MM.1S (cell line): Measurements from ENCODE around the gene ANO10.

Experiments
- DNase-seq: peaks from one replicate; pipeline ENCODE4 v3.0.0-alpha.2; 2015
- H2AFZ ChIP-seq: fragments of 300-600 bp; sonication (generic); 2 replicates; pipeline ENCODE4 v1.6.0; 2016; ENCODE audit warnings: antibody characterized with exemption, low read length
- H3F3A ChIP-seq: fragments of 300-600 bp; sonication (generic); 2 replicates; pipeline ENCODE4 v1.6.1; 2016; ENCODE audit warnings: mild to moderate bottlenecking, antibody characterized with exemption, low read length, moderate library complexity, mixed read lengths; ENCODE audit not compliant: insufficient read depth
- H3K27ac ChIP-seq: fragments of 300-600 bp; sonication (generic); 2 replicates; pipeline ENCODE4 v1.5.1; 2016; ENCODE audit warnings: mild to moderate bottlenecking, low read length
- H3K27me3 ChIP-seq: fragments of 300-600 bp; sonication (generic); replicated peaks from 2 replicates; pipeline ENCODE4 v1.6.0; 2016; ENCODE audit warnings: low read length; ENCODE audit not compliant: insufficient read depth
- H3K36me3 ChIP-seq: fragments of 300-600 bp; sonication (generic); replicated peaks from 2 replicates; pipeline ENCODE4 v1.6.1; 2016; ENCODE audit warnings: mild to moderate bottlenecking, low read length, mixed read lengths; ENCODE audit not compliant: insufficient read depth
- H3K4me1 ChIP-seq: fragments of 300-600 bp; sonication (generic); 2 replicates; pipeline ENCODE4 v1.6.1; 2016; ENCODE audit warnings: low read length, mixed read lengths
- H3K4me2 ChIP-seq: fragments of 300-600 bp; sonication (generic); 2 replicates; pipeline ENCODE4 v1.6.0; 2016; ENCODE audit warnings: low read depth, low read length
- H3K4me3 ChIP-seq: fragments of 300-600 bp; sonication (generic); 2 replicates; pipeline ENCODE4 v1.5.1; 2016; ENCODE audit warnings: low read length, mixed read lengths
- H3K79me2 ChIP-seq: fragments of 300-600 bp; sonication (generic); 2 replicates; pipeline ENCODE4 v1.6.1; 2016; ENCODE audit warnings: mixed run types, low read length, mixed read lengths
- H3K9ac ChIP-seq: fragments of 300-600 bp; sonication (generic); 2 replicates; pipeline ENCODE4 v1.6.1; 2016; ENCODE audit warnings: low read length, mixed read lengths
- H3K9me2 ChIP-seq: fragments of 300-600 bp; sonication (generic); replicated peaks from 2 replicates; pipeline ENCODE4 v1.6.1; 2016; ENCODE audit warnings: mild to moderate bottlenecking, low read length, mixed read lengths; ENCODE audit not compliant: insufficient read depth
- H3K9me3 ChIP-seq: fragments of 300-600 bp; sonication (generic); replicated peaks from 2 replicates; pipeline ENCODE4 v1.6.1; 2016; ENCODE audit warnings: mild to moderate bottlenecking, low read length, mixed read lengths; ENCODE audit not compliant: insufficient read depth
- H4K20me1 ChIP-seq: fragments of 300-600 bp; sonication (generic); 2 replicates; pipeline ENCODE4 v1.6.1; 2016; ENCODE audit warnings: mild to moderate bottlenecking, low read length, moderate library complexity, mixed read lengths; ENCODE audit not compliant: insufficient read depth
- EZH2 ChIP-seq: fragments of 300-600 bp; sonication (generic); optimal IDR thresholded peaks from 2 replicates; pipeline ENCODE3; 2017; ENCODE audit warnings: low read depth, mild to moderate bottlenecking, antibody characterized with exemption, low read length, mixed read lengths
- EZH2phosphoT487 ChIP-seq: fragments of 300-600 bp; sonication (generic); IDR thresholded peaks from 2 replicates; pipeline ENCODE4 v1.6.1; 2018; ENCODE audit warnings: antibody characterized with exemption, low read length
- TF ChIP-seq, protein P1 (sequence below): fragments of 300-600 bp; sonication (generic); IDR thresholded peaks from 2 replicates; pipeline ENCODE4 v1.5.1; 2016; ENCODE audit warnings: antibody characterized with exemption, low read length, mixed read lengths

The ANO10 gene

DNA sequence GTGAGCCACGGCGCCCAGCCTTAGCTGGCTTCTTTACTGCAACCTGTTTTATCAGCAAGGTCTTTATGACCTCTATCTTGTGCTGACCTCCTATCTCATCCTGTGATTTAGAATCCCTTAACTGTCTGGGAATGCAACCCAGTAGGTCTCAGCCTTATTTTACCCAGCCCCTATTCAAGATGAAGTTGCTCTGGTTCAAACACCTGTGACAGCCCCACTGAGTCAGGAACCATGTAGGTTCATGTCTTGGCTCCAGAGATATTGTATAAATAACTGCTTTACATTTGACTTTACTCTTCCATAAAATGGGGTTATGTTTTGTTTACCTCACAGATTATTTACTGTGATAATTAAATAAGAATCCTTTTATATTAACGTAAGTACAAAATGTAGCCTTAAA lies 27.1 kb upstream of the ANO10 start:
- no peak for DNase-seq
- no peaks in the 10 kb centered on the region for H3K9me3 ChIP-seq
- H3K9ac ChIP-seq = no peak overlapping the region
- TF ChIP-seq EZH2phosphoT487 (no peak), EZH2 (no peak)
- TF ChIP-seq, protein P1, sequence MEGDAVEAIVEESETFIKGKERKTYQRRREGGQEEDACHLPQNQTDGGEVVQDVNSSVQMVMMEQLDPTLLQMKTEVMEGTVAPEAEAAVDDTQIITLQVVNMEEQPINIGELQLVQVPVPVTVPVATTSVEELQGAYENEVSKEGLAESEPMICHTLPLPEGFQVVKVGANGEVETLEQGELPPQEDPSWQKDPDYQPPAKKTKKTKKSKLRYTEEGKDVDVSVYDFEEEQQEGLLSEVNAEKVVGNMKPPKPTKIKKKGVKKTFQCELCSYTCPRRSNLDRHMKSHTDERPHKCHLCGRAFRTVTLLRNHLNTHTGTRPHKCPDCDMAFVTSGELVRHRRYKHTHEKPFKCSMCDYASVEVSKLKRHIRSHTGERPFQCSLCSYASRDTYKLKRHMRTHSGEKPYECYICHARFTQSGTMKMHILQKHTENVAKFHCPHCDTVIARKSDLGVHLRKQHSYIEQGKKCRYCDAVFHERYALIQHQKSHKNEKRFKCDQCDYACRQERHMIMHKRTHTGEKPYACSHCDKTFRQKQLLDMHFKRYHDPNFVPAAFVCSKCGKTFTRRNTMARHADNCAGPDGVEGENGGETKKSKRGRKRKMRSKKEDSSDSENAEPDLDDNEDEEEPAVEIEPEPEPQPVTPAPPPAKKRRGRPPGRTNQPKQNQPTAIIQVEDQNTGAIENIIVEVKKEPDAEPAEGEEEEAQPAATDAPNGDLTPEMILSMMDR = no peak
- H3K36me3 ChIP-seq = no peaks in the 10 kb centered on the region
- H3K4me3 ChIP-seq = no peak overlapping the region
- H3K4me1 ChIP-seq = no peaks in the 10 kb centered on the region
- H3K27ac ChIP-seq = no peak overlapping the region
- no peaks in the 10 kb centered on the region for H3K27me3 ChIP-seq
- H2AFZ ChIP-seq = no peak overlapping the region
- H3K9me2 ChIP-seq = no peaks in the 10 kb centered on the region
- H3K79me2 ChIP-seq = no peaks in the 10 kb centered on the region
- H3K4me2 ChIP-seq = no peak overlapping the region
- no peaks in the 10 kb centered on the region for H4K20me1 ChIP-seq
- H3F3A ChIP-seq = no peaks in the 10 kb centered on the region

DNA sequence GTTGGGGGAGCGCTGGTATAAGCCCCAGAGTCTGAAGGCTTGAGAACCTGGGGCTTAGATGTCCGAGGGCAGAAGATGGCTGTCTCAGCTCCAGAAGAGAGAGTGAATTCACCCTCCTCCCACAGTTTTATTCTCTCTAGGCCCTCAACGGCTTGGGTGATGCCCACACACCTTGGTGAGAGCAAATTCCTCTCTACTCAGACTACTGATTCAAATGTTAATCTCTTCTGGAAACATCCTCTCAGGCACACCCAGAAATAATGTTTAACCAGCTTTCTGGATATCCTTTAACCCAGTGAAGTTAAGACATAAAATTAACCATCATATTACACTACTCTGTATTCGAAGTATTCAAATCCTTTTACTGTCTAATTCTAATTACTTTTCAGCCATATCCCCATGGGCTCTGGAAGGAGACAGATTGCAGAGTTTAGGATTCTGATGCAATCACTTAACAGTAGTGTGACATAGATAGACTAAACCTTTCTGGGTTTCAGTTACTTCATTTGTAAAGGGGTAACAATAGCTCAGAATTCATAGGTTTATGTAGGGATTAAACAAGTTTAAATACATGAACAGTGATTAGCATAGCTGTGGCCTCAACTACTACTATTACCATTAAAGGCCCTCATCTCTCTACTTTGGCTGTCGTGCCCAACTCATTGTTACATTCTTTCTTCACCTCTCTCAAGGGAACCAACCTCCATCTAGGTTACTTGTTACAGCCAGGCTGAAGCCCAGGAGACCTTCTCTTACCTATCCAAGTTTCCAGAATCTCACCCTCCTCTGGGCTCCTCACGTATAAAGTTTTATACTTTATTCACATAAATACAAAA lies 25.7 kb upstream of the ANO10 start:
- no peaks in the 10 kb centered on the region for H3F3A ChIP-seq
- no peaks in the 10 kb centered on the region for H3K27me3 ChIP-seq
- no peaks in the 10 kb centered on the region for H3K4me1 ChIP-seq
- no peaks in the 10 kb centered on the region for H3K79me2 ChIP-seq
- no peak overlapping the region for H3K9ac ChIP-seq
- H3K36me3 ChIP-seq = no peaks in the 10 kb centered on the region
- no peak overlapping the region for H2AFZ ChIP-seq
- H3K9me2 ChIP-seq = no peaks in the 10 kb centered on the region
- no peak overlapping the region for H3K4me3 ChIP-seq
- TF ChIP-seq, protein P1 = no peak
- TF ChIP-seq EZH2phosphoT487 (no peak), EZH2 (no peak)
- H3K4me2 ChIP-seq = no peak overlapping the region
- no peaks in the 10 kb centered on the region for H4K20me1 ChIP-seq
- DNase-seq = no peak
- H3K9me3 ChIP-seq = no peaks in the 10 kb centered on the region
- no peak overlapping the region for H3K27ac ChIP-seq

DNA sequence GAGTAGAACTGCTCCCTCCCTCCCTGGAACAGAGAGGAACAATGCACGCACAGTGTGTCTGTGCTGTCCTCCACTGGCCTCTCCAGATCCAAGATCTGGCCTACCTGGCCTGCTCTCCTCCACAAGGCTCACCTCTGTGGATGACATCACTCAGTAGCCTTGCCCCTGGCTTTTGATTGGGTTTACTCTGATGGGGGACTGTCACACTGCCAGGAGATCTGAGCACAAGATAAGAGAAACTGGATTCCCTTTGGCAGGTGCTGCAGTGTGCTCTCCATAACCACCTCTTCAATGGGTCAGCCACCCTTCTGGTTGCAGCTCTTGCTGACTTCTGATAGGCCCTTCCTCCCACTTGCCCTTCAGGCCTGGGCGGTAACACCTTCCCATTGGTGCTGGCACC lies 22.6 kb upstream of the ANO10 start:
- H3K9me3 ChIP-seq = no peaks in the 10 kb centered on the region
- no peak overlapping the region for H3K4me3 ChIP-seq
- no peak overlapping the region for H2AFZ ChIP-seq
- no peak for DNase-seq
- H3K9ac ChIP-seq = no peak overlapping the region
- no peak overlapping the region for H3K4me2 ChIP-seq
- no peaks in the 10 kb centered on the region for H3F3A ChIP-seq
- no peaks in the 10 kb centered on the region for H3K27me3 ChIP-seq
- H4K20me1 ChIP-seq = no peaks in the 10 kb centered on the region
- no peaks in the 10 kb centered on the region for H3K36me3 ChIP-seq
- TF ChIP-seq, protein P1 = no peak
- TF ChIP-seq EZH2phosphoT487 = no peak
- no peak for TF ChIP-seq EZH2
- H3K79me2 ChIP-seq = no peaks in the 10 kb centered on the region
- H3K9me2 ChIP-seq = no peaks in the 10 kb centered on the region
- no peak overlapping the region for H3K27ac ChIP-seq
- H3K4me1 ChIP-seq = no peaks in the 10 kb centered on the region
